K562 (cell line): ENCODE measurements around the gene NSF. TPM values are rescaled to one million over a fixed set of nuclear protein-coding genes. Genes with fewer than 3 reads are reported as not detected.

Source experiments
- ATAC-seq: fragments of 200-7000 bp; cut with Tn5 transposase; 3 replicates; pipeline ENCODE4 v1.9.1; 2020; ENCODE audit warnings: moderate library complexity
- BruUV-seq: library from RNA; stranded (reverse); fragments of 400-500 nt; replicated peaks from 2 replicates; lab custom pipeline; 2021; lab: Mats Ljungman, UMichigan
- CTCF ChIA-PET: fragments of 300-600 bp; formaldehyde crosslinking; extraction: SDS; loops from one replicate; lab custom pipeline; 2021; ENCODE audit warnings: low intra/inter-chr PET ratio; lab: Yijun Ruan, JAX
- POLR2A ChIA-PET: fragments of 300-600, 350-650 bp; sonication (Branson Sonifier 250); formaldehyde crosslinking; extraction: SDS; loops from one replicate; lab custom pipeline; 2021; ENCODE audit warnings: antibody characterized with exemption, inconsistent platforms; lab: Yijun Ruan, JAX
- DNase-seq, 4 experiments: peaks; one replicate each; pipeline versions ENCODE4 v3.0.0 to v3.0.0-alpha.2; 2011 to 2018; ENCODE audit warnings: low spot score in 3 of 4, mixed read lengths in 3 of 4; ENCODE audit errors: extremely low read depth in 1 of 4
- FAIRE-seq: peaks from 2 replicates; lab custom pipeline; 2011; peaks lifted over from hg19 to GRCh38; lab: Jason Lieb, UNC
- H2AFZ ChIP-seq: 2 replicates; pipeline ENCODE4 v1.6.0; 2011; ENCODE audit warnings: low read depth, low read length, control low read depth, inconsistent platforms
- H3K27ac ChIP-seq: fragments of 200-600 bp; 3 replicates; pipeline ENCODE4 v1.8.0; 2011; ENCODE audit warnings: low read depth, mild to moderate bottlenecking, control low read depth, inconsistent platforms, low read length, moderate library complexity, mixed read lengths; ENCODE audit errors: extremely low read depth
- H3K27me3 ChIP-seq, 2 experiments: fragments of 300-600 bp in 1 of 2; 2 replicates in 1 of 2; 3 replicates in 1 of 2; pipeline versions ENCODE4 v1.6.0 to v1.8.0; 2011; ENCODE audit warnings: inconsistent platforms in 2 of 2, low read length in 2 of 2, mild to moderate bottlenecking in 1 of 2, mixed read lengths in 1 of 2, moderate library complexity in 1 of 2; ENCODE audit not compliant: control insufficient read depth in 2 of 2, insufficient read depth in 2 of 2
- H3K36me3 ChIP-seq: fragments of 300-600 bp; 3 replicates; pipeline ENCODE4 v1.8.0; 2011; ENCODE audit warnings: mild to moderate bottlenecking, low read length, inconsistent platforms; ENCODE audit not compliant: control insufficient read depth, insufficient read depth
- H3K4me1 ChIP-seq, 2 experiments: fragments of 200-600 bp in 1 of 2; replicated peaks in 1 of 2; 2 replicates in 1 of 2; 3 replicates in 1 of 2; pipeline versions ENCODE4 v1.5.1 to v1.8.0; 2011; ENCODE audit warnings: inconsistent platforms in 2 of 2, low read length in 2 of 2, mild to moderate bottlenecking in 1 of 2, mixed read lengths in 1 of 2, moderate library complexity in 1 of 2; ENCODE audit not compliant: control insufficient read depth in 2 of 2, insufficient read depth in 2 of 2
- H3K4me2 ChIP-seq: 2 replicates; pipeline ENCODE4 v1.6.1; 2011; ENCODE audit warnings: low read length, control low read depth, inconsistent platforms, mixed read lengths; ENCODE audit not compliant: insufficient read depth
- H3K4me3 ChIP-seq: fragments of 200-600 bp; sonication (generic), shearing (Covaris generic); 2 replicates; pipeline ENCODE4 v1.5.1; 2016; ENCODE audit warnings: control low read depth, inconsistent platforms
- H3K79me2 ChIP-seq: fragments of 200-600 bp; 3 replicates; pipeline ENCODE4 v1.8.0; 2011; ENCODE audit warnings: low read length, inconsistent platforms; ENCODE audit not compliant: control insufficient read depth, insufficient read depth
- H3K9ac ChIP-seq, 2 experiments: 2 replicates each; pipeline versions ENCODE4 v1.6.0 to v1.6.1; 2011; ENCODE audit warnings: low read depth in 2 of 2, low read length in 2 of 2, control low read depth in 1 of 2, inconsistent platforms in 1 of 2, mild to moderate bottlenecking in 1 of 2, mixed read lengths in 1 of 2; ENCODE audit not compliant: insufficient read depth in 1 of 2
- H3K9me1 ChIP-seq: one replicate; pipeline ENCODE4 v1.6.0; 2011; ENCODE audit warnings: inconsistent platforms, mild to moderate bottlenecking, low read length, moderate library complexity; ENCODE audit not compliant: control insufficient read depth, insufficient read depth
- H3K9me3 ChIP-seq: replicated peaks from 2 replicates; pipeline ENCODE4 v1.5.1; 2011; ENCODE audit warnings: low read depth, low read length, inconsistent platforms; ENCODE audit not compliant: control insufficient read depth, insufficient read depth
- H4K20me1 ChIP-seq: replicated peaks from 2 replicates; pipeline ENCODE4 v1.6.1; 2011; ENCODE audit warnings: low read length, inconsistent platforms, mixed read lengths; ENCODE audit not compliant: control insufficient read depth, insufficient read depth
- BHLHE40 ChIP-seq: IDR thresholded peaks from 2 replicates; pipeline ENCODE4 v1.6.1; 2011; ENCODE audit warnings: low read length, improper control_type of control experiment
- C11orf30 ChIP-seq: fragments of 450-650 bp; IDR thresholded peaks from 2 replicates; pipeline ENCODE4 v1.6.1; 2016; ENCODE audit warnings: low read depth, mild to moderate bottlenecking
- CSDE1 ChIP-seq, 2 experiments: fragments of 450-650 bp; IDR thresholded peaks; 2 replicates each; pipeline ENCODE4 v1.6.1; 2016; ENCODE audit warnings: mild to moderate bottlenecking in 1 of 2
- ILF3 ChIP-seq: fragments of 450-650 bp; IDR thresholded peaks from 2 replicates; pipeline ENCODE4 v1.6.1; 2018; ENCODE audit warnings: antibody characterized with exemption, mild to moderate bottlenecking, moderate library complexity, borderline replicate concordance
- ZC3H4 ChIP-seq: sonication (generic); formaldehyde crosslinking; IDR thresholded peaks from 2 replicates; pipeline ENCODE4 v1.9.0; 2021; ENCODE audit warnings: missing genetic modification reagents, borderline replicate concordance
- ZNF311 ChIP-seq: fragments of 250-450 bp; sonication (Bioruptor Pico); IDR thresholded peaks from 2 replicates; pipeline ENCODE4 v1.4.0; 2020; ENCODE audit warnings: mild to moderate bottlenecking, moderate library complexity
- WGBS: fragments of 100-300 bp; shearing (Covaris generic); methylation state at CpG from one replicate; pipeline ENCODE4 v1.1.6; 2016; ENCODE audit warnings: low coverage, mixed read lengths; ENCODE audit not compliant: insufficient coverage; ENCODE audit errors: missing lambda C conversion rate; 5-methylcytosine and 5-hydroxymethylcytosine counted together
- in situ Hi-C: fragments of 300-500 bp; cut with MboI; formaldehyde crosslinking; loops from 4 replicates; pipeline ENCODE4 v1.15.0; 2018; ENCODE audit warnings: inconsistent platforms, mixed read lengths
- intact Hi-C: fragments of 100-400 bp; cut with micrococcal nuclease; formaldehyde crosslinking; loops from 2 replicates; pipeline ENCODE4 v1.14.2; 2022
- polyA plus RNA-seq, 8 experiments: library from polyadenylated mRNA; depleted of rRNA in 4 of 8; stranded (reverse) in 5 of 8; unstranded in 3 of 8; fragments of >200 nt; fragmentation: Nextera tagmentation in 2 of 8; fragmentation: Illumina TruSeq in 1 of 8; extraction: Ambion mirVana in 2 of 8; extraction: Trizol in 1 of 8; gene quantifications; 2 replicates each; pipeline versions ENCODE4 v1.2.1 to v1.2.3, GENCODE V29; 2011 to 2014; ENCODE audit warnings: inconsistent platforms in 1 of 8, missing spikeins in 1 of 8
- total RNA-seq, 7 experiments: library from RNA; depleted of rRNA in 6 of 7; stranded (reverse); fragments of >200 nt in 6 of 7; fragmentation: Illumina TruSeq in 2 of 7; extraction: Trizol in 2 of 7; gene quantifications; 2 replicates each; pipeline versions ENCODE4 v1.2.1 to v1.2.3, GENCODE V29; 2011 to 2021; ENCODE audit warnings: low replicate concordance in 1 of 7
- TF ChIP-seq, protein P1 (sequence below): fragments of 200-800 bp; sonication (Bioruptor generic); IDR thresholded peaks from 2 replicates; pipeline ENCODE4 v1.6.1; 2016; ENCODE audit warnings: missing genetic modification characterization, missing compliant biosample characterization

Gene NSF
- total and polyA plus RNA-seq, 9 of the 15 experiments (the other 6 are each of a cell fraction or from before 2014, with no cell fraction given): 16.7 to 39.8 (median 36.7) TPM

DNA sequence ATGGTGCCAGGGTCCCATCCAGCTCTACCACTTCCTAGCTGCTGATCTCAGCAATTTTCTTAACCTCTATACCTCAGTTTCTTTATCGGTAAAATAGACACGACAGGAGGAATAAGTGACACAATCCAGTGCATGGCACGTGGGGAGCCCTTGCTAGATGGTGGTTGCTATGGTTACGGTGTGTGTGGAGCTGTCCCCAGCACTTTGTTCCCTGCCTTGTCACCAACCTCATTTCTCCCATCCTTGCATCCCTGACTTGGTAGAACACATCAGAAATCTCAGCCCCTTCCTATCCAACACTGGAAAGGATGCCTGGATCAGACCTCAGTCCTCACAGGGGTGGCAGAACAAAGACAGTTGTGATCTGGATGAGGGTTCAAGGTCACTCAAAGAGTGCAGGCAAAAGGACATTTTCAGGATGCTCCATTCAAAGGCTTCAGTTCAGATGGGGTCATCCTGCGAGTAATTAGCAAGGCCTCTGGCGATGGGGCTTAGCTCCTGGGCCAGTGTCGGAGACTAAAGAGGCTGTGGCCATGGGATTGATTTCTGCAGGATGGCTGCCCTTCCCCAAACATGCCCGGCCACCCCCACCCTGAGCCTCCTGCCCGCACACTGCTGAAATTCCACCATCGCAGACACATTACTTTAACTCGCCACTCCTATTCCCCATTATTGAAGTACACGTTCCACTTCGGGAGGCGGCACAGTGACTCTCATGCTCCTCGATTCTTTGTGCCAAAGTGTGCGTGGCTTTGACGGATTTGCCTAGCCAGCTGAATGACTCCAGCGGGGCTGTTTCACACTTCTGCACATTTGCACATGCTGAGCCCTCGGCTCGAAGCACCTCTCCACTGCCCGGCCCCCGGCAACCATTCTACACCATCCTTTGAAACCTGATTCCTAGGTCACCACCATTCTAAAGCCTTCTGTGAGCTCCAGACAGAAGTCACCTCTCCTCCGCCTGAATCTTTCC lies 187.8 kb downstream of the NSF start:
- intact Hi-C loops (no loop called here), in situ Hi-C loops (no loop called here)
- 74% methylated on average over 20 of the region's 23 CpGs for WGBS
- TF ChIP-seq C11orf30 (peak; percentile 64), BHLHE40 (peak; percentile 68), ILF3 (no peak), CSDE1 (IDR thresholded peaks at IDR 0.05) (peak in 1 of 2 experiments; percentile 80; a peak in 2 of 4 replicates), ZC3H4 (CRISPR knock-in tag) (no peak), ZNF311 (CRISPR knock-in tag) (no peak)
- TF ChIP-seq, protein P1, sequence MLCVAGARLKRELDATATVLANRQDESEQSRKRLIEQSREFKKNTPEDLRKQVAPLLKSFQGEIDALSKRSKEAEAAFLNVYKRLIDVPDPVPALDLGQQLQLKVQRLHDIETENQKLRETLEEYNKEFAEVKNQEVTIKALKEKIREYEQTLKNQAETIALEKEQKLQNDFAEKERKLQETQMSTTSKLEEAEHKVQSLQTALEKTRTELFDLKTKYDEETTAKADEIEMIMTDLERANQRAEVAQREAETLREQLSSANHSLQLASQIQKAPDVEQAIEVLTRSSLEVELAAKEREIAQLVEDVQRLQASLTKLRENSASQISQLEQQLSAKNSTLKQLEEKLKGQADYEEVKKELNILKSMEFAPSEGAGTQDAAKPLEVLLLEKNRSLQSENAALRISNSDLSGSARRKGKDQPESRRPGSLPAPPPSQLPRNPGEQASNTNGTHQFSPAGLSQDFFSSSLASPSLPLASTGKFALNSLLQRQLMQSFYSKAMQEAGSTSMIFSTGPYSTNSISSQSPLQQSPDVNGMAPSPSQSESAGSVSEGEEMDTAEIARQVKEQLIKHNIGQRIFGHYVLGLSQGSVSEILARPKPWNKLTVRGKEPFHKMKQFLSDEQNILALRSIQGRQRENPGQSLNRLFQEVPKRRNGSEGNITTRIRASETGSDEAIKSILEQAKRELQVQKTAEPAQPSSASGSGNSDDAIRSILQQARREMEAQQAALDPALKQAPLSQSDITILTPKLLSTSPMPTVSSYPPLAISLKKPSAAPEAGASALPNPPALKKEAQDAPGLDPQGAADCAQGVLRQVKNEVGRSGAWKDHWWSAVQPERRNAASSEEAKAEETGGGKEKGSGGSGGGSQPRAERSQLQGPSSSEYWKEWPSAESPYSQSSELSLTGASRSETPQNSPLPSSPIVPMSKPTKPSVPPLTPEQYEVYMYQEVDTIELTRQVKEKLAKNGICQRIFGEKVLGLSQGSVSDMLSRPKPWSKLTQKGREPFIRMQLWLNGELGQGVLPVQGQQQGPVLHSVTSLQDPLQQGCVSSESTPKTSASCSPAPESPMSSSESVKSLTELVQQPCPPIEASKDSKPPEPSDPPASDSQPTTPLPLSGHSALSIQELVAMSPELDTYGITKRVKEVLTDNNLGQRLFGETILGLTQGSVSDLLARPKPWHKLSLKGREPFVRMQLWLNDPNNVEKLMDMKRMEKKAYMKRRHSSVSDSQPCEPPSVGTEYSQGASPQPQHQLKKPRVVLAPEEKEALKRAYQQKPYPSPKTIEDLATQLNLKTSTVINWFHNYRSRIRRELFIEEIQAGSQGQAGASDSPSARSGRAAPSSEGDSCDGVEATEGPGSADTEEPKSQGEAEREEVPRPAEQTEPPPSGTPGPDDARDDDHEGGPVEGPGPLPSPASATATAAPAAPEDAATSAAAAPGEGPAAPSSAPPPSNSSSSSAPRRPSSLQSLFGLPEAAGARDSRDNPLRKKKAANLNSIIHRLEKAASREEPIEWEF (CRISPR knock-in tag): no peak

More for the DNA sequence above, 187.8 kb downstream of the NSF start:
- H2AFZ ChIP-seq: no peak overlapping the region
- 0 out of 4 replicates have a peak overlapping the region, but pooled peaks of 1 of the 2 experiments have one; percentile 31 for H3K9ac ChIP-seq
- no peaks in the 10 kb centered on the region for H4K20me1 ChIP-seq
- H3K9me3 ChIP-seq: no peaks in the 10 kb centered on the region
- BruUV-seq: no TSS peak
- CTCF ChIA-PET: no interaction called here
- H3K36me3 ChIP-seq: no peaks in the 10 kb centered on the region
- H3K4me3 ChIP-seq: no peak overlapping the region
- H3K79me2 ChIP-seq: no peaks in the 10 kb centered on the region
- DNase-seq (peak; percentile 51 to 67 (median 60)), FAIRE-seq (peak; percentile 40), ATAC-seq (no peak)
- no peak overlapping the region for H3K27ac ChIP-seq
- H3K4me1 ChIP-seq: peaks cover 39 to 60% of the 10 kb centered on the region in 2 experiments; a peak in 4 of 5 replicates
- no peaks in the 10 kb centered on the region for H3K9me1 ChIP-seq
- no peaks in the 10 kb centered on the region for H3K27me3 ChIP-seq
- H3K4me2 ChIP-seq: no peak overlapping the region
- POLR2A ChIA-PET: interaction anchor here (1.1 to 1.2 kb wide), 3 partner anchors 15 to 32 kb away, joined by 3 to 4 read pairs (median 3); no protein-coding TSS in a partner anchor
